ENCODE measurements around the gene ZBTB17. TPM values are rescaled to one million over a fixed set of nuclear protein-coding genes. Genes with fewer than 3 reads are reported as not detected.
A peak's percentile ranks its signal among the peaks of the same experiment; 100 is the strongest.

ZBTB17 gene
- total and polyA plus RNA-seq, 10 of the 15 experiments (the other 5 are each of a cell fraction or from before 2014, with no cell fraction given), result 0.87 to 59.4 (median 38.7) TPM

DNA sequence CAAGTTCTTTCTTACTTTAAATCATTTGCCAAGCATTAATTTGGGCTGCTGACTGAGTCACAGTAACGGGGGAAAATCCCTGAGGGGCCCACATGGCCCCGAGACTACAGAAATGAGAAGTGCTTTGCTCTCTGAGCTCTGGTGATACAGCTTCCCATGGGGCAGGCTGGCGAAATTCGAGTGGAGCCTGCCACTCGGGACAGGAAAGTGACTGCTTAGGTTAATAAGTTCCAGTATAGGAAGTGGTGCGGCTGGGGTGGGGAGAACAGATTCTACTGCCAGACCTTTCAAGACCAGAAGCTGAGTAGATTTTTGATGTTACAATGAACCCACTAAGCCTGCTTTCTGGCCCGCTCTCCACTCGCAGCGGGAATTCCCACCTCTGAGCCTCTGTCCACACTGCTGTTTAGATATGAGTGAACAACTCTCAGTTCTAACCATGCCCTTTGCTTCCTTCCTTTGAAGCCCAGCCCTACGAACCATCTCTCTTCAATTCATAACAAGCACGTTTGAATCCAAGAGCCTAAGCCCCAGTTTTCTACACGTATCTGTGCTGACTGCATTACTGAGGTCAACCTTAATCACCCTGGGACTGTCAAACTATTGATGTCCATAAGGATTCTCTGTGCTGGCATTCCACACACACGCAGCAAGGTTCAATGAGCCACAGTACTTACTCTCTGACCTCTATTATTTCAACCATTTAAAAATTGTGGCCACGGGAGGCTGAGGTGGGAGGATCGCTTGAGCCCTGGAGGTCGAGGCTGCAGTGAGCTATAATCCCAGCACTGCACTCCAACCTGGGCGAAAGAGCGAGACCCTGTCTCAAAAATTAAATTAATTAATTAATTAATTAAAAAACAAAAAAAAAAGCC lies 9.6 kb downstream of the ZBTB17 start (continued):
- TF ChIP-seq, protein P1, sequence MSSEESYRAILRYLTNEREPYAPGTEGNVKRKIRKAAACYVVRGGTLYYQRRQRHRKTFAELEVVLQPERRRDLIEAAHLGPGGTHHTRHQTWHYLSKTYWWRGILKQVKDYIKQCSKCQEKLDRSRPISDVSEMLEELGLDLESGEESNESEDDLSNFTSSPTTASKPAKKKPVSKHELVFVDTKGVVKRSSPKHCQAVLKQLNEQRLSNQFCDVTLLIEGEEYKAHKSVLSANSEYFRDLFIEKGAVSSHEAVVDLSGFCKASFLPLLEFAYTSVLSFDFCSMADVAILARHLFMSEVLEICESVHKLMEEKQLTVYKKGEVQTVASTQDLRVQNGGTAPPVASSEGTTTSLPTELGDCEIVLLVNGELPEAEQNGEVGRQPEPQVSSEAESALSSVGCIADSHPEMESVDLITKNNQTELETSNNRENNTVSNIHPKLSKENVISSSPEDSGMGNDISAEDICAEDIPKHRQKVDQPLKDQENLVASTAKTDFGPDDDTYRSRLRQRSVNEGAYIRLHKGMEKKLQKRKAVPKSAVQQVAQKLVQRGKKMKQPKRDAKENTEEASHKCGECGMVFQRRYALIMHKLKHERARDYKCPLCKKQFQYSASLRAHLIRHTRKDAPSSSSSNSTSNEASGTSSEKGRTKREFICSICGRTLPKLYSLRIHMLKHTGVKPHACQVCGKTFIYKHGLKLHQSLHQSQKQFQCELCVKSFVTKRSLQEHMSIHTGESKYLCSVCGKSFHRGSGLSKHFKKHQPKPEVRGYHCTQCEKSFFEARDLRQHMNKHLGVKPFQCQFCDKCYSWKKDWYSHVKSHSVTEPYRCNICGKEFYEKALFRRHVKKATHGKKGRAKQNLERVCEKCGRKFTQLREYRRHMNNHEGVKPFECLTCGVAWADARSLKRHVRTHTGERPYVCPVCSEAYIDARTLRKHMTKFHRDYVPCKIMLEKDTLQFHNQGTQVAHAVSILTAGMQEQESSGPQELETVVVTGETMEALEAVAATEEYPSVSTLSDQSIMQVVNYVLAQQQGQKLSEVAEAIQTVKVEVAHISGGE (CRISPR knock-in tag; IDR thresholded peaks at IDR 0.05), result no peak
- TF ChIP-seq YY1 (IDR thresholded peaks at IDR 0.05; ENCODE audit: low read depth, low read length) (peak; percentile 46; the same call in 1 of the 2 replicates), DPF2 (IDR thresholded peaks at IDR 0.05) (peak; percentile 98), NFYA (IDR thresholded peaks at IDR 0.05; ENCODE audit: borderline replicate concordance, low read depth, low read length) (no peak), CHD1 (IDR thresholded peaks at IDR 0.05; ENCODE audit: low read depth, low read length) (no peak), WRNIP1 (IDR thresholded peaks at IDR 0.05; ENCODE audit: borderline replicate concordance, low read depth, low read length) (no peak)
- TF ChIP-seq, protein P2, sequence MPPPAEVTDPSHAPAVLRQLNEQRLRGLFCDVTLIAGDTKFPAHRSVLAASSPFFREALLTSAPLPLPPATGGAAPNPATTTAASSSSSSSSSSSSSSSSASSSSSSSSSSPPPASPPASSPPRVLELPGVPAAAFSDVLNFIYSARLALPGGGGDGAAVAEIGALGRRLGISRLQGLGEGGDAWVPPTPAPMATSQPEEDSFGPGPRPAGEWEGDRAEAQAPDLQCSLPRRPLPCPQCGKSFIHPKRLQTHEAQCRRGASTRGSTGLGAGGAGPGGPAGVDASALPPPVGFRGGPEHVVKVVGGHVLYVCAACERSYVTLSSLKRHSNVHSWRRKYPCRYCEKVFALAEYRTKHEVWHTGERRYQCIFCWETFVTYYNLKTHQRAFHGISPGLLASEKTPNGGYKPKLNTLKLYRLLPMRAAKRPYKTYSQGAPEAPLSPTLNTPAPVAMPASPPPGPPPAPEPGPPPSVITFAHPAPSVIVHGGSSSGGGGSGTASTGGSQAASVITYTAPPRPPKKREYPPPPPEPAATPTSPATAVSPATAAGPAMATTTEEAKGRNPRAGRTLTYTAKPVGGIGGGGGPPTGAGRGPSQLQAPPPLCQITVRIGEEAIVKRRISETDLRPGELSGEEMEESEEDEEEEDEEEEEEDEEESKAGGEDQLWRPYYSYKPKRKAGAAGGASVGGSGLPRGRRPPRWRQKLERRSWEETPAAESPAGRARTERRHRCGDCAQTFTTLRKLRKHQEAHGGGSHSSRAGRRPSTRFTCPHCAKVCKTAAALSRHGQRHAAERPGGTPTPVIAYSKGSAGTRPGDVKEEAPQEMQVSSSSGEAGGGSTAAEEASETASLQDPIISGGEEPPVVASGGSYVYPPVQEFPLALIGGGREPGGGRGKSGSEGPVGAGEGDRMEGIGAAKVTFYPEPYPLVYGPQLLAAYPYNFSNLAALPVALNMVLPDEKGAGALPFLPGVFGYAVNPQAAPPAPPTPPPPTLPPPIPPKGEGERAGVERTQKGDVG (CRISPR knock-in tag; IDR thresholded peaks at IDR 0.05), result no peak
- TF ChIP-seq, protein P3, sequence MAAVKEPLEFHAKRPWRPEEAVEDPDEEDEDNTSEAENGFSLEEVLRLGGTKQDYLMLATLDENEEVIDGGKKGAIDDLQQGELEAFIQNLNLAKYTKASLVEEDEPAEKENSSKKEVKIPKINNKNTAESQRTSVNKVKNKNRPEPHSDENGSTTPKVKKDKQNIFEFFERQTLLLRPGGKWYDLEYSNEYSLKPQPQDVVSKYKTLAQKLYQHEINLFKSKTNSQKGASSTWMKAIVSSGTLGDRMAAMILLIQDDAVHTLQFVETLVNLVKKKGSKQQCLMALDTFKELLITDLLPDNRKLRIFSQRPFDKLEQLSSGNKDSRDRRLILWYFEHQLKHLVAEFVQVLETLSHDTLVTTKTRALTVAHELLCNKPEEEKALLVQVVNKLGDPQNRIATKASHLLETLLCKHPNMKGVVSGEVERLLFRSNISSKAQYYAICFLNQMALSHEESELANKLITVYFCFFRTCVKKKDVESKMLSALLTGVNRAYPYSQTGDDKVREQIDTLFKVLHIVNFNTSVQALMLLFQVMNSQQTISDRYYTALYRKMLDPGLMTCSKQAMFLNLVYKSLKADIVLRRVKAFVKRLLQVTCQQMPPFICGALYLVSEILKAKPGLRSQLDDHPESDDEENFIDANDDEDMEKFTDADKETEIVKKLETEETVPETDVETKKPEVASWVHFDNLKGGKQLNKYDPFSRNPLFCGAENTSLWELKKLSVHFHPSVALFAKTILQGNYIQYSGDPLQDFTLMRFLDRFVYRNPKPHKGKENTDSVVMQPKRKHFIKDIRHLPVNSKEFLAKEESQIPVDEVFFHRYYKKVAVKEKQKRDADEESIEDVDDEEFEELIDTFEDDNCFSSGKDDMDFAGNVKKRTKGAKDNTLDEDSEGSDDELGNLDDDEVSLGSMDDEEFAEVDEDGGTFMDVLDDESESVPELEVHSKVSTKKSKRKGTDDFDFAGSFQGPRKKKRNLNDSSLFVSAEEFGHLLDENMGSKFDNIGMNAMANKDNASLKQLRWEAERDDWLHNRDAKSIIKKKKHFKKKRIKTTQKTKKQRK (IDR thresholded peaks at IDR 0.05; ENCODE audit: low read depth, low read length), result no peak
- TF ChIP-seq, protein P4, sequence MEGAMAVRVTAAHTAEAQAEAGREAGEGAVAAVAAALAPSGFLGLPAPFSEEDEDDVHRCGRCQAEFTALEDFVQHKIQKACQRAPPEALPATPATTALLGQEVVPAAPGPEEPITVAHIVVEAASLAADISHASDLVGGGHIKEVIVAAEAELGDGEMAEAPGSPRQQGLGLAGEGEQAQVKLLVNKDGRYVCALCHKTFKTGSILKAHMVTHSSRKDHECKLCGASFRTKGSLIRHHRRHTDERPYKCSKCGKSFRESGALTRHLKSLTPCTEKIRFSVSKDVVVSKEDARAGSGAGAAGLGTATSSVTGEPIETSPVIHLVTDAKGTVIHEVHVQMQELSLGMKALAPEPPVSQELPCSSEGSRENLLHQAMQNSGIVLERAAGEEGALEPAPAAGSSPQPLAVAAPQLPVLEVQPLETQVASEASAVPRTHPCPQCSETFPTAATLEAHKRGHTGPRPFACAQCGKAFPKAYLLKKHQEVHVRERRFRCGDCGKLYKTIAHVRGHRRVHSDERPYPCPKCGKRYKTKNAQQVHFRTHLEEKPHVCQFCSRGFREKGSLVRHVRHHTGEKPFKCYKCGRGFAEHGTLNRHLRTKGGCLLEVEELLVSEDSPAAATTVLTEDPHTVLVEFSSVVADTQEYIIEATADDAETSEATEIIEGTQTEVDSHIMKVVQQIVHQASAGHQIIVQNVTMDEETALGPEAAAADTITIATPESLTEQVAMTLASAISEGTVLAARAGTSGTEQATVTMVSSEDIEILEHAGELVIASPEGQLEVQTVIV (IDR thresholded peaks at IDR 0.05; ENCODE audit: borderline replicate concordance, partially characterized antibody), result no peak
- TF ChIP-seq, protein P5, sequence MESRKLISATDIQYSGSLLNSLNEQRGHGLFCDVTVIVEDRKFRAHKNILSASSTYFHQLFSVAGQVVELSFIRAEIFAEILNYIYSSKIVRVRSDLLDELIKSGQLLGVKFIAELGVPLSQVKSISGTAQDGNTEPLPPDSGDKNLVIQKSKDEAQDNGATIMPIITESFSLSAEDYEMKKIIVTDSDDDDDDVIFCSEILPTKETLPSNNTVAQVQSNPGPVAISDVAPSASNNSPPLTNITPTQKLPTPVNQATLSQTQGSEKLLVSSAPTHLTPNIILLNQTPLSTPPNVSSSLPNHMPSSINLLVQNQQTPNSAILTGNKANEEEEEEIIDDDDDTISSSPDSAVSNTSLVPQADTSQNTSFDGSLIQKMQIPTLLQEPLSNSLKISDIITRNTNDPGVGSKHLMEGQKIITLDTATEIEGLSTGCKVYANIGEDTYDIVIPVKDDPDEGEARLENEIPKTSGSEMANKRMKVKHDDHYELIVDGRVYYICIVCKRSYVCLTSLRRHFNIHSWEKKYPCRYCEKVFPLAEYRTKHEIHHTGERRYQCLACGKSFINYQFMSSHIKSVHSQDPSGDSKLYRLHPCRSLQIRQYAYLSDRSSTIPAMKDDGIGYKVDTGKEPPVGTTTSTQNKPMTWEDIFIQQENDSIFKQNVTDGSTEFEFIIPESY (IDR thresholded peaks at IDR 0.05), result no peak
